ENCODE results near the gene SSBP4.
A peak's percentile ranks its signal among the peaks of the same experiment; 100 is the strongest.

Gene SSBP4

DNA sequence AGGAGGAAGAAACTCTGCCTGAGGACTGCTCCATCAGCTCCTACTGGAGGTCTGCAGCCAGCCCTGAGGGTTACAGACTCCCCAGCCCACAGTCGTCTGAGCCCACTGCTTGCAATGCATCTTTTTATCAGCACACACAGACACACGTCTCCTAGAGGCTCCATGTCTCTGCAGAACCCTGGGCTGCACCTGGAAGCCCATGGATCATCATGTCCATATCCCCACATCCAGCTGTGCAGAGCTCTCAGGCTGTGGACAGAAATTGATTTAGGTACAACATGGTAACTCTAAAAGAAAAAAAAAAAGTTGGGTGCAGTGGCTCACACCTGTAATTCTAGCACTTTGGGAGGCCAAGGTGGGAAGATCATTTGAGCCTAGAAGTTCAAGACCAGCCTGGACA, 51.6 kb downstream of the SSBP4 start (continued):
- TF ChIP-seq ZNF214 (tag by site-specific recombination; IDR thresholded peaks at IDR 0.05; ENCODE audit: borderline replicate concordance) = no peak

DNA sequence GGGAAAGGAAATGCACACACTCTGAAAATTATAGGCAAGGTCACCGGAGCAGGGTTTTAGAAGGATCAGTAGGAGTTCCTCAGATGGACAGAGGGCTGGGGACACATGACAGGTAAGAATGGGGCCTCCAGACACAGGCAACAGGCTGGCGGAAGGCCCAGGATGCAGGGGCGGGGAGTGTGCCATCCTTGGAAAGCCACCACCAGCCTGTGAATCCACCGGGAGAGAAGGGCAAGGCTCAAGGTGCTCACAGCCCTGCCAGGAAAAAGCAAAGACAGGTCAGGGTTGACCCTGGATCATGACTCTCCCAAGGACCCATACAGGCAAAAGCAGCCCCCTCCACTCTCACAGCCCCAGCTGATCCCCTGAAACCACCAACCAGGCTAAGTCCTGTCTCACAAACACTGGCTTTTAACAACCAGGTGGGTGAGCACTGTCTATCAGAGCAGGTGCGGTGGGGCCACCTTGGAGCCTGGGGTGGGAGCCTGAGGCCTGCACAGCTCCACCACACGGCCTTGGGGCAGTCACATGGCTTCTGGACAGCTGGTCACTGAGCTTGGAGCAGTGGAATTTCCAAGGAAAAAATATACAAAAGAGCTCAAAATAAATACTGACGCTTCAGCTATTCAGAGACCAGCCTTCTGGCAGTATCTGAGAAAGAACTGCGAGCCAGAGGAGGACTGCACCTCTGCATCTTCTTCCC, 54.0 kb downstream of the SSBP4 start:
- no peaks in the 10 kb centered on the region for H3K36me3 ChIP-seq (ENCODE audit: control insufficient read depth in 2 of 2, insufficient read depth in 1 of 2, low read length in 2 of 2)
- no peaks in the 10 kb centered on the region for H3K9me3 ChIP-seq (ENCODE audit: control insufficient read depth, insufficient read depth, low read depth, low read length)
- ChIA-PET CTCF (interaction anchor here (0.7 to 1.8 kb wide), 4 partner anchors 12 to 374 kb away, joined by 3 to 5 read pairs (median 4); no protein-coding TSS in a partner anchor), POLR2A (interaction anchor here (1.0 kb wide), 2 partner anchors 99 to 210 kb away, joined by 3 read pairs; partner anchors contain the start of gene CRTC1)
- TF ChIP-seq ZFP3 (tag by site-specific recombination; IDR thresholded peaks at IDR 0.05; ENCODE audit: low read depth) (peak; percentile 67), ZNF658 (tag by site-specific recombination; IDR thresholded peaks at IDR 0.05) (no peak)
- H3K4me1 ChIP-seq (ENCODE audit: control insufficient read depth, insufficient read depth, low read length) = no peaks in the 10 kb centered on the region
- no peak overlapping the region for H3K4me3 ChIP-seq (ENCODE audit: low read depth, low read length)
- no peak overlapping the region for H3K27ac ChIP-seq (ENCODE audit: extremely low read depth, low read depth, low read length)

DNA sequence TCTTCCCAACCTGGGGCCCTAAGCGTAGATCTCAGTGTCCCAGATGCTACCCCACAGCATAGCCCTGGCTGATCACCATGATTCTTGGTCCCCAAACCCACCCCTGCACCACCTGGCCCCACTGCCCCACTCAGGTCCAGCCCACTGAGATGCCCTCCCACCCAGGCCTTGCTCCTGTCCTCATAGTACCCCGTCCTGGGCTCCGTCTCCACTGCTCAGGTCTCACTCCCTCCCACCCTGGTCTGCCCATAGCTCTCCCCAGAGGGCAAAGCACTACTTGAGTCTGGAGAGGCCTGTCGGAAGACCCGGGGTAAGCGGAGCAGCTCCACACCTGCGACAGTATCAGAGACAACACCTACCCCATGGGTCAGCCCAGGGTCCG, 54.5 kb downstream of the SSBP4 start:
- Histone ChIP-seq H3K36me3 (ENCODE audit: control insufficient read depth in 2 of 2, insufficient read depth in 1 of 2, low read length in 2 of 2) (no peaks in the 10 kb centered on the region), H3K9me3 (ENCODE audit: control insufficient read depth, insufficient read depth, low read depth, low read length) (no peaks in the 10 kb centered on the region), H3K4me3 (ENCODE audit: low read depth, low read length) (no peak overlapping the region), H3K27ac (ENCODE audit: extremely low read depth, low read depth, low read length) (no peak overlapping the region), H3K4me1 (ENCODE audit: control insufficient read depth, insufficient read depth, low read length) (no peaks in the 10 kb centered on the region)
- TF ChIP-seq KLF9 (tag by site-specific recombination; IDR thresholded peaks at IDR 0.05; ENCODE audit: low read depth) = no peak
- TF ChIP-seq SALL2 (tag by site-specific recombination; IDR thresholded peaks at IDR 0.05; ENCODE audit: borderline replicate concordance) = no peak
- TF ChIP-seq, protein P1, sequence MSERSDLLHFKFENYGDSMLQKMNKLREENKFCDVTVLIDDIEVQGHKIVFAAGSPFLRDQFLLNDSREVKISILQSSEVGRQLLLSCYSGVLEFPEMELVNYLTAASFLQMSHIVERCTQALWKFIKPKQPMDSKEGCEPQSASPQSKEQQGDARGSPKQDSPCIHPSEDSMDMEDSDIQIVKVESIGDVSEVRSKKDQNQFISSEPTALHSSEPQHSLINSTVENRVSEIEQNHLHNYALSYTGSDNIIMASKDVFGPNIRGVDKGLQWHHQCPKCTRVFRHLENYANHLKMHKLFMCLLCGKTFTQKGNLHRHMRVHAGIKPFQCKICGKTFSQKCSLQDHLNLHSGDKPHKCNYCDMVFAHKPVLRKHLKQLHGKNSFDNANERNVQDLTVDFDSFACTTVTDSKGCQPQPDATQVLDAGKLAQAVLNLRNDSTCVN (tag by site-specific recombination; optimal IDR thresholded peaks at IDR 0.05) = no peak
- TF ChIP-seq GLIS2 (tag by site-specific recombination; IDR thresholded peaks at IDR 0.05) = no peak
- TF ChIP-seq GFI1B (tag by site-specific recombination; IDR thresholded peaks at IDR 0.05) = no peak
- TF ChIP-seq GLIS1 (tag by site-specific recombination; IDR thresholded peaks at IDR 0.05) = no peak
- no peak for TF ChIP-seq KLF7 (tag by site-specific recombination; IDR thresholded peaks at IDR 0.05; ENCODE audit: borderline replicate concordance)
- TF ChIP-seq, protein P2, sequence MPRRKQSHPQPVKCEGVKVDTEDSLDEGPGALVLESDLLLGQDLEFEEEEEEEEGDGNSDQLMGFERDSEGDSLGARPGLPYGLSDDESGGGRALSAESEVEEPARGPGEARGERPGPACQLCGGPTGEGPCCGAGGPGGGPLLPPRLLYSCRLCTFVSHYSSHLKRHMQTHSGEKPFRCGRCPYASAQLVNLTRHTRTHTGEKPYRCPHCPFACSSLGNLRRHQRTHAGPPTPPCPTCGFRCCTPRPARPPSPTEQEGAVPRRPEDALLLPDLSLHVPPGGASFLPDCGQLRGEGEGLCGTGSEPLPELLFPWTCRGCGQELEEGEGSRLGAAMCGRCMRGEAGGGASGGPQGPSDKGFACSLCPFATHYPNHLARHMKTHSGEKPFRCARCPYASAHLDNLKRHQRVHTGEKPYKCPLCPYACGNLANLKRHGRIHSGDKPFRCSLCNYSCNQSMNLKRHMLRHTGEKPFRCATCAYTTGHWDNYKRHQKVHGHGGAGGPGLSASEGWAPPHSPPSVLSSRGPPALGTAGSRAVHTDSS (tag by site-specific recombination; IDR thresholded peaks at IDR 0.05) = no peak
- TF ChIP-seq, protein P3, sequence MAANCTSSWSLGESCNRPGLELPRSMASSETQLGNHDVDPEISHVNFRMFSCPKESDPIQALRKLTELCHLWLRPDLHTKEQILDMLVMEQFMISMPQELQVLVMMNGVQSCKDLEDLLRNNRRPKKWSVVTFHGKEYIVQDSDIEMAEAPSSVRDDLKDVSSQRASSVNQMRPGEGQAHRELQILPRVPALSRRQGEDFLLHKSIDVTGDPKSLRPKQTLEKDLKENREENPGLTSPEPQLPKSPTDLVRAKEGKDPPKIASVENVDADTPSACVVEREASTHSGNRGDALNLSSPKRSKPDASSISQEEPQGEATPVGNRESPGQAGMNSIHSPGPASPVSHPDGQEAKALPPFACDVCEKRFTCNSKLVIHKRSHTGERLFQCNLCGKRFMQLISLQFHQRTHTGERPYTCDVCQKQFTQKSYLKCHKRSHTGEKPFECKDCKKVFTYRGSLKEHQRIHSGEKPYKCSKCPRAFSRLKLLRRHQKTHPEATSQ (tag by site-specific recombination; IDR thresholded peaks at IDR 0.05) = no peak
- TF ChIP-seq, protein P4, sequence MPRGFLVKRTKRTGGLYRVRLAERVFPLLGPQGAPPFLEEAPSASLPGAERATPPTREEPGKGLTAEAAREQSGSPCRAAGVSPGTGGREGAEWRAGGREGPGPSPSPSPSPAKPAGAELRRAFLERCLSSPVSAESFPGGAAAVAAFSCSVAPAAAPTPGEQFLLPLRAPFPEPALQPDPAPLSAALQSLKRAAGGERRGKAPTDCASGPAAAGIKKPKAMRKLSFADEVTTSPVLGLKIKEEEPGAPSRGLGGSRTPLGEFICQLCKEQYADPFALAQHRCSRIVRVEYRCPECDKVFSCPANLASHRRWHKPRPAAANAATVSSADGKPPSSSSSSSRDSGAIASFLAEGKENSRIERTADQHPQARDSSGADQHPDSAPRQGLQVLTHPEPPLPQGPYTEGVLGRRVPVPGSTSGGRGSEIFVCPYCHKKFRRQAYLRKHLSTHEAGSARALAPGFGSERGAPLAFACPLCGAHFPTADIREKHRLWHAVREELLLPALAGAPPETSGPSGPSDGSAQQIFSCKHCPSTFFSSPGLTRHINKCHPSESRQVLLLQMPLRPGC (tag by site-specific recombination; IDR thresholded peaks at IDR 0.05) = no peak
- no peak for TF ChIP-seq ZNF426 (tag by site-specific recombination; IDR thresholded peaks at IDR 0.05)
- TF ChIP-seq, protein P5, sequence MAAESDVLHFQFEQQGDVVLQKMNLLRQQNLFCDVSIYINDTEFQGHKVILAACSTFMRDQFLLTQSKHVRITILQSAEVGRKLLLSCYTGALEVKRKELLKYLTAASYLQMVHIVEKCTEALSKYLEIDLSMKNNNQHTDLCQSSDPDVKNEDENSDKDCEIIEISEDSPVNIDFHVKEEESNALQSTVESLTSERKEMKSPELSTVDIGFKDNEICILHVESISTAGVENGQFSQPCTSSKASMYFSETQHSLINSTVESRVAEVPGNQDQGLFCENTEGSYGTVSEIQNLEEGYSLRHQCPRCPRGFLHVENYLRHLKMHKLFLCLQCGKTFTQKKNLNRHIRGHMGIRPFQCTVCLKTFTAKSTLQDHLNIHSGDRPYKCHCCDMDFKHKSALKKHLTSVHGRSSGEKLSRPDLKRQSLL (tag by site-specific recombination; IDR thresholded peaks at IDR 0.05) = no peak
- no peak for TF ChIP-seq HOXD13 (CRISPR knock-in tag; IDR thresholded peaks at IDR 0.05; ENCODE audit: borderline replicate concordance)
- no peak for TF ChIP-seq ZNF10 (tag by site-specific recombination; IDR thresholded peaks at IDR 0.05)
- no peak for TF ChIP-seq ZNF791 (tag by site-specific recombination; IDR thresholded peaks at IDR 0.05)
- TF ChIP-seq ZNF341 (tag by site-specific recombination; IDR thresholded peaks at IDR 0.05; ENCODE audit: low read depth) = no peak
- CTCF ChIA-PET = interaction anchor here (0.7 to 1.8 kb wide), 4 partner anchors 12 to 34 kb away, joined by 3 to 5 read pairs (median 4); no protein-coding TSS in a partner anchor
- POLR2A ChIA-PET = interaction anchor here (1.0 kb wide), 2 partner anchors 99 to 209 kb away, joined by 3 read pairs; partner anchors contain the start of gene CRTC1
